ENCODE data around the gene ISYNA1.

The ISYNA1 gene

GRCh38 chr19:18478545-18479311, 40.8 kb upstream of the ISYNA1 start:
- no peak for FAIRE-seq
- no peak for DNase-seq (ENCODE audit: insufficient read length, low spot score)
- no peak for TF ChIP-seq CTCF (IDR thresholded peaks at IDR 0.05; ENCODE audit: insufficient read depth, missing control alignments)

GRCh38 chr19:18477974-18478373, 40.0 kb upstream of the ISYNA1 start:
- FAIRE-seq (no peak), DNase-seq (ENCODE audit: insufficient read length, low spot score) (no peak)
- TF ChIP-seq CTCF (IDR thresholded peaks at IDR 0.05; ENCODE audit: insufficient read depth, missing control alignments), result no peak

- TF ChIP-seq CTCF (IDR thresholded peaks at IDR 0.05; ENCODE audit: insufficient read depth, missing control alignments), result peak; percentile 5
- FAIRE-seq (no peak), DNase-seq (ENCODE audit: insufficient read length, low spot score) (no peak)
Observed at GRCh38 chr19:18477042-18477779, 39.3 kb upstream of the ISYNA1 start.

GRCh38 chr19:18476507-18477041, 38.6 kb upstream of the ISYNA1 start:
- TF ChIP-seq CTCF (IDR thresholded peaks at IDR 0.05; ENCODE audit: insufficient read depth, missing control alignments), result no peak
- FAIRE-seq, result no peak
- DNase-seq (ENCODE audit: insufficient read length, low spot score), result no peak

- FAIRE-seq, result no peak
- TF ChIP-seq CTCF (IDR thresholded peaks at IDR 0.05; ENCODE audit: insufficient read depth, missing control alignments), result no peak
Observed at GRCh38 chr19:18475762-18476331, 37.9 kb upstream of the ISYNA1 start.

GRCh38 chr19:18475004-18475453, 37.1 kb upstream of the ISYNA1 start:
- TF ChIP-seq CTCF (IDR thresholded peaks at IDR 0.05; ENCODE audit: insufficient read depth, missing control alignments), result no peak
- DNase-seq (ENCODE audit: insufficient read length, low spot score) (no peak), FAIRE-seq (no peak)

More at GRCh38 chr19:18475762-18476331, 37.9 kb upstream of the ISYNA1 start:
- no peak for DNase-seq (ENCODE audit: insufficient read length, low spot score)
